GM18867 (cell line): ENCODE data around the gene PCDHA8.
"Not testable (repeated sequence)": the region's sequence is repeated elsewhere in the genome, so short reads cannot be mapped to it uniquely, and the experiment has no call there.

ENCODE experiments used
- ATAC-seq: cut with Tn5 transposase; IDR thresholded peaks from one replicate; pipeline ENCODE4 v1.9.1; 2021; ENCODE audit warnings: mild to moderate bottlenecking, moderate library complexity; ENCODE audit not compliant: unreplicated experiment

Gene PCDHA8

GRCh38 chr5:140869555-140869886 is 28.5 kb downstream of the PCDHA8 start:
- no peak for ATAC-seq

GRCh38 chr5:140870221-140871201 is 29.5 kb downstream of the PCDHA8 start:
- no peak for ATAC-seq

GRCh38 chr5:140875085-140876065 is 34.4 kb downstream of the PCDHA8 start, which contains the start of gene PCDHA12:
Gene PCDHA12, plus strand, starts transcription at chr5:140875308. Its CDS starts 165 bp downstream, at chr5:140875473.
- ATAC-seq: no peak

DNA sequence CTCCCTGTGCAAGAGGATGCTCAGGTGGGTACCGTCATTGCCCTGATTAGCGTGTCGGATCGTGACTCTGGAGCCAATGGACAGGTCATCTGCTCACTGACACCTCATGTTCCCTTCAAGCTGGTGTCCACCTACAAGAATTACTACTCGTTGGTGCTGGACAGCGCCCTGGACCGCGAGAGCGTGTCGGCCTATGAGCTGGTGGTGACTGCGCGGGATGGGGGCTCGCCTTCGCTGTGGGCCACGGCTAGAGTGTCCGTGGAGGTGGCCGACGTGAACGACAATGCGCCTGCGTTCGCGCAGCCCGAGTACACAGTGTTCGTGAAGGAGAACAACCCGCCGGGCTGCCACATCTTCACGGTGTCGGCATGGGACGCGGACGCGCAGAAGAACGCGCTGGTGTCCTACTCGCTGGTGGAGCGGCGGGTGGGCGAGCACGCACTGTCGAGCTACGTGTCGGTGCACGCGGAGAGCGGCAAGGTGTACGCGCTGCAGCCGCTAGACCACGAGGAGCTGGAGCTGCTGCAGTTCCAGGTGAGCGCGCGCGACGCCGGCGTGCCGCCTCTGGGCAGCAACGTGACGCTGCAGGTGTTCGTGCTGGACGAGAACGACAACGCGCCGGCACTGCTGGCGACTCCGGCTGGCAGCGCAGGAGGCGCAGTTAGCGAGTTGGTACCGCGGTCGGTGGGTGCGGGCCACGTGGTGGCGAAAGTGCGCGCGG is 35.7 kb downstream of the PCDHA8 start:
- ATAC-seq: not testable (repeated sequence)

DNA sequence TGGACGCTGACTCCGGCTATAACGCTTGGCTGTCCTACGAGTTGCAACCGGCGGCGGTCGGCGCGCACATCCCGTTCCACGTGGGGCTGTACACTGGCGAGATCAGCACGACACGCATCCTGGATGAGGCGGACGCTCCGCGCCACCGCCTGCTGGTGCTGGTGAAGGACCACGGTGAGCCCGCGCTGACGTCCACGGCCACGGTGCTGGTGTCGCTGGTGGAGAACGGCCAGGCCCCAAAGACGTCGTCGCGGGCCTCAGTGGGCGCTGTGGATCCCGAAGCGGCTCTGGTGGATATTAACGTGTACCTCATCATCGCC is 36.2 kb downstream of the PCDHA8 start:
- no peak for ATAC-seq

DNA sequence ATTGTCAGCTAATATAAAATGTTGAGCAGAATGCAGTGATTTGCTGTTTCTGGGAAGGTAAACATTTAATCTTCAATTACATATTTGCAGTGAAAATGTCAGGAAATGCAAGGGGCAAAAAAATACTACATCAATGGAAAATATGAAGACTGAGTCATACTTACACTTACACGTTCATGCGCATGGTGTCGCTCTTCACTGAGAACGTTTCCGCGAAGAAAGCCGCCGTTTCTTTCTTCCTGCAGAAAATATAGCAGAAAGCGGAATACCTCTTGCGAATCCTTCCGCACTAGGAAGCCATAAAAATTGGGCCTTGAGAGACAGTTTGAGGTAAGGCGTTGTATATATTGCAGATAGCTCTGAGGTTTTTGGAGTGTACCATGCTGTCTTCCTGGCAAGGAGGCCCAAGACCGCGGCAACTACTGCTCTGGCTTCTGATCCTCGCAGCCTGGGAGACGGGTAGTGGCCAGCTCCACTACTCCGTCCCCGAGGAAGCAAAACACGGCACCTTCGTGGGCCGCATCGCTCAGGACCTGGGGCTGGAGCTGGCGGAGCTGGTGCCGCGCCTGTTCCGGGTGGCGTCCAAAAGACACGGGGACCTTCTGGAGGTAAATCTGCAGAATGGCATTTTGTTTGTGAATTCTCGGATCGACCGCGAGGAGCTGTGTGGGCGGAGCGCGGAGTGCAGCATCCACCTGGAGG is 41.1 kb downstream of the PCDHA8 start, which contains the start of gene PCDHA13:
Gene PCDHA13, plus strand, starts transcription at position 236 of the 702 bp plus-strand sequence. Its CDS starts 145 bp downstream, at position 381.
- ATAC-seq: no peak

DNA sequence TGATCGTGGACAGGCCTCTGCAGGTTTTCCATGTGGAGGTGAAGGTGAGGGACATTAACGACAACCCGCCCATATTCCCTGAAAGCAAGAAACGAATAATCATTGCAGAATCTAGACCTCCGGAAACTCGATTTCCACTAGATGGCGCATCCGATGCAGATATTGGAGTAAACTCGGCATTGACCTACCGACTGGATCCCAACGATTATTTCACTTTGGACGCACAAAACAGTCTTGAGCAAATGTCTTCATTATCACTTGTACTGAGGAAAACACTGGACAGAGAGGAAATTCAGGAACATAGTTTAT is 41.6 kb downstream of the PCDHA8 start:
- ATAC-seq: no peak

DNA sequence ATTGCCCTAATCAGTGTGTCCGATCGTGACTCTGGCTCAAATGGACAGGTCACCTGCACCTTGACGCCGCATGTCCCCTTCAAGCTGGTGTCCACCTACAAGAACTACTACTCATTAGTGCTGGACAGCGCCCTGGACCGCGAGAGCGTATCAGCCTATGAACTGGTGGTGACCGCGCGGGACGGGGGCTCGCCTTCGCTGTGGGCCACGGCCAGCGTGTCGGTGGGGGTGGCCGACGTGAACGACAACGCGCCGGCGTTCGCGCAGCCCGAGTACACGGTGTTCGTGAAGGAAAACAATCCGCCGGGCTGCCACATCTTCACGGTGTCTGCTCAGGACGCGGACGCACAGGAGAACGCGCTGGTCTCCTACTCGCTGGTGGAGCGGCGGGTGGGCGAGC is 42.4 kb downstream of the PCDHA8 start:
- no peak for ATAC-seq

- no peak for ATAC-seq
Observed at GRCh38 chr5:140883927-140884697, 43.1 kb downstream of the PCDHA8 start.
